NCI-H524 treated with DMSO at 0.1 percent for 48 hours (cell line): ENCODE measurements around the gene TIFAB.

Experiments used
- DNase-seq: peaks from one replicate; lab custom pipeline; 2025; lab: John Stamatoyannopoulos, UW

TIFAB gene

DNA sequence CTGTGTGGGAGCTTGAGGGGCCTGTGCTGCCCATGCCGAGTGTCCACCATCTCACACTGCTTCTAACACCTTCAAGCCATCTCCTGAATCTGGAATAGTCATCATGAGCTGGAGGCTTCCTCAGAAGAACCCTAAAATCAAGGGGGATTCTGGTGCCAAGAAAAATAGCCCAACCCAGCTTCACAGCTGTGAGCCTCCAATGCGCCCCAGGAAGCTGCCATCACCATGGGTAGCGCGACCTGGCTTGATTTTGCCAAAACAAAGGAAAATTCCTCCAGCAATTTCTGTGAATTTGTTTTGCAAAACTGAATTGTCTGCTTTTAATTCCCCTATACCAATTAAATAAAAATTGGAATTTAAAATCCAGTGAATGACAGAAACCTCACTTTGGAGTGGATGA is 6.2 kb upstream of the TIFAB start:
- no peak for DNase-seq

DNA sequence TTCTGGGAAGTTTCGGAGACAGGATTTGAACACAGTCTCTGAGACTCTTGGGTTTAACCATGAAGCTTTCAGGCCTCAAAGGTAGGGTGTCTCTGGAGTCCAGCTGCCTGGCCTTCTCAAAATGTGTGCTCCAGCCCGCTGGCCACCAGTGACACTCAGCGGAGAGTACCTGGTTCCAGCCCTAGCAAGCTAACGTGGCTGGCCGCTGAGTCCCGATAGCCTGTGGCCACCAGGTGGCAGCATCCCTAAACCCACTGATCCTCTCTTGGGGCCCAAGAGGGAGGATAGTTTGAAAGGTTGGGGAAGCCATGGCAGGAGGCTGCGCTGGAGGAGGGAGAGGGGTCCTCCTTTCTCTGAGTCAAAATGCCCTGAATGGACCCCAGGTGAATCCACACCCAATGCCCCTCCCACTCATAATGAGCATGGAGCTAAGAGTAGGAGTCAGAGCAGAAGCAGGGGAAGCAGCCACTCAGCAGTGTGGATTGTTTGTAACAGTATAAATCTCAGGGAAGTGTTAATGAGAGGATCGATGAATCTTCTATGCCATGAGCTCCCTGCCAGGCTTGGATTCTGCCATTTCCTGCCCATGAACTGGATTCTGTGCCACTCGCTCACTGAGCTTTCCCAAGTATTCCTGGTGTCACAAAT is 5.4 kb upstream of the TIFAB start:
- no peak for DNase-seq

GRCh38 chr5:135456238-135457099 is 4.3 kb upstream of the TIFAB start:
- no peak for DNase-seq

GRCh38 chr5:135455876-135456237 is 3.7 kb upstream of the TIFAB start:
- DNase-seq, result no peak

- no peak for DNase-seq
Observed at GRCh38 chr5:135454946-135455345, 2.8 kb upstream of the TIFAB start.

DNA sequence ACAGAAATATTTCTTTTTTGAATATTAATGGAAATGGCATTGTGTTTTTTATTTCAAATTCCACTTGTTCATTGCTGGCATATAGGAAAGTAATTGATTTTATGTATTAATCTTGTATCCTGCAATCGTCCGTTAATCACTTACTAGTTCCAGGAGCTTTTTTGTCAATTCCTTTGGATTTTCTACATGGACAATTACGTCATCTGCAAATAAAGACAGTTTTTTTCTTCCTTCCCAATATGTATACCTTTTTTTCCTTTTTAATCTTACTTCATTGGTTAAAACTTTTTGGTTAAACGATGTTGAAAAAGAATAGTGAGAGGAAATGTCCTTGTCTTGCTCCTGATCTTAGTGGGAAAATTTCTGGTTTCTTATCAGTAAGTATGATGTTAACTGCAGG is 1.5 kb upstream of the TIFAB start:
- DNase-seq, result no peak

GRCh38 chr5:135451581-135452320 is 400 bp downstream of the TIFAB start:
- DNase-seq, result no peak

DNA sequence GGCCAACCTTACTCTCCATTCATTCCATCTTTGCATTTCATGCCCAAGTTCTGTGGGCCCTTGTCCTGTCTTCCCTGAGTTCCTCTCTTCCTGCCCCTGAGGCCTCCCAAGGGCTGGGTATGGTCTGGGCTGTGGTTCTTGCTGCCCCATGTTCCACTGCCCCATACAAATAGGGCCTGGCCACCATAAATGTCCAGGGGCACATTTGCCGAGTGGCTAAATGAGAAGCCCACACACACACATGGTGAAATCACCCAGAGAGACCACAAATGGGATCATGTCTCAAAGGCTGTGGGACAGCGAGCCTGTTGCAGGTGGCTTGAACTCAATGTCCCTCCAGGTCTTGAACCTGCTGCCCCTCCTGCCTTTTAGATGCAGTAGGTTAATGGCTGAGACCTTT is 1.2 kb downstream of the TIFAB start:
- no peak for DNase-seq

DNA sequence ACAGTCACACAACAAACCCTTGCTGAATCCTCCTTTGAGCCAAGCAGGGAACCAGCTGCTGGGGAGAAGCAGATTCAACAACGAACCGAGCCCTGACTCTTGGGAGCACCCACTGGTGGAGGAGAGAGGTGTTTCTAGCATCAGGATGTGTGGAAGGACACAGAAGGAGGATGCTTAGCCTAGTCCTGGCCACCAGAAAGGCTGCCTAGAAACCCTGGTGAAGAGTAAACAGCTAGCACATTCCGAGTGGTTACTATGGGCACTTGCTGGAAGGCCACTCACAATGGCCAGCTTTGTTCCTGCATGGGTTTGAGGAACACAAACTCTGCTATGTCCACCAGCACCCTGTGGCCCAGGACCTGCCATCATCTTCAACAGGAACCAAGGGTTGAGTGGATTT is 1.8 kb downstream of the TIFAB start:
- no peak for DNase-seq

- DNase-seq, result no peak
Observed at GRCh38 chr5:135449644-135450043, 2.5 kb downstream of the TIFAB start.

DNA sequence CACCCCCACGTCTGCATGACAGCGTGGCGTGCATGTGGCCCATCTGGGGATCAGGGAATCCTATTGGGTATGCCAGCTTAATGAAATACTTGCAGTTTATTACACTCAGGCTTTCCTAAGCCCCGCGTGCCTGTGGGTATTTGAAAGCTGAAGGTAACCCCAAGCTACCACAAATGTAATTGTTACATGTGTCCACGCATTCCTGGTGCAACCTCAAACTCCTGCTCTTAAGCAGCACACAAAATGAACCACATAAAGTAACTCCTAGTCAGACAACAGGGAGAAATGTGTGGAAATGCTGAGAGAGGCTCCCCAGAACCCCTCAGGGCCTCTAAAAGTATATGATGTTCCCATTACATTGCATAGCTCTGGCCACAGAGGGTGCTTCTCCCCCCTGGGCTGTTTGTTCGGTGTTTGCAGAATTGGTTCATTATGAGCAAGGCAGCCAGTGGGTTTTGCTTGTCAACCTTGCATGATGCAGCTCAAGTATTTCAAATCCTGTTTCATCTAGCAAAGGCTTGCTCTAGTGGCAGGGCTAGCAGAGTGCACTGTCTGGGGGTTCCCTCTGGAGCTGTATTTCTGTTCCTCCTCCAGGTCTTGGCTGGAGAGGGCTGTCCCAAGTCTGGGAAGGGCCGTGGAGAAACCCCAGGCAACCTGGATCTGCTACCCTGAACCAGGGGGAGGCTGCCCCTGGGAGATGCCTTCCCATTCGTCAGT is 3.2 kb downstream of the TIFAB start:
- DNase-seq, result no peak

GRCh38 chr5:135448071-135448739 is 3.9 kb downstream of the TIFAB start:
- DNase-seq, result no peak

GRCh38 chr5:135447298-135447929 is 4.7 kb downstream of the TIFAB start, which contains the start of gene DCANP1:
Gene DCANP1 (minus strand): TSS chr5:135447348. CDS start chr5:135447108, 240 bp downstream.
- DNase-seq, result no peak

GRCh38 chr5:135446615-135447014 is 5.5 kb downstream of the TIFAB start:
- no peak for DNase-seq

- no peak for DNase-seq
Observed at GRCh38 chr5:135446206-135446605, 5.9 kb downstream of the TIFAB start.

- no peak for DNase-seq
Observed at GRCh38 chr5:135445306-135445985, 6.7 kb downstream of the TIFAB start.

- DNase-seq, result no peak
Observed at GRCh38 chr5:135444881-135445280, 7.3 kb downstream of the TIFAB start.

GRCh38 chr5:135444360-135444759 is 7.8 kb downstream of the TIFAB start:
- DNase-seq, result no peak

DNA sequence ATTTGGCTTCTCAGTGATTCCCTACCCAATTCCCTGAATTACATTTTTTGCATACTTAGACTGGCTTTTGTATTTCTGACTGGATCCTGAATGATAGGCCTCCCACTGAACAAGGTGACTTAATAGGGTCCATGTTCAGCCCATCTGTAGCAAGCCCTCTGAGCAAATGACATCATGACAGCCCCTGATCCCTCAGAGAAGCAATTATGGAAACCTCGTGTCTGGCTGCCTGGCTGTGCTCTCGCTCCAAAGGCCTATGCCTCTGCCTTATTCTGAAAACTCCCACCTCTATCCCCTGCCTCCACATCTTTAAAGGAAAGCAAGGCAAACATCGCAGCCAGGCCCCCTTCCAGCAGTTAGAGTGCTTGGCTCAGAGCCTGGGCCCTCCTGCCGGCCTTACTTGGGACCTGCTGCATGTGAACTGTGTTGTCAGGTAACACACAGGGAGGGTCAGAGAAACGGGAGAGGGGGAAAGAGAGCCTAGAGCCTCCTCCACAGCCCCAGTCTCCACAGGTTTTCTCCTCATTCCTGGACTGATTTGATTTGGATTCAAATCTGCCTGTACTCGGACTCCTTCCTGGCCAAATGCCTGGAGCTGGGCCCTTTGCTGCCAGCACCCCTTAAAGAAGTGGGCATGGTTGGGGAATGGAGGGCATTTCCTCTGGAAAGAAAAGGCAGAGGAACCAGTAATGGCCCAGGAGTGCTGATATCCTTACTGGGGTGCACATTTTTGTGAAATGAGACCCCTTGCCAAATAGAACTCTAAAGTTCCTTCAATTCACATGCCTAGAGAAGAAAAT is 8.8 kb downstream of the TIFAB start:
- DNase-seq, result no peak
